ENCODE data around the gene ARHGAP45. TPM values are rescaled to one million over a fixed set of nuclear protein-coding genes. Genes with fewer than 3 reads are reported as not detected.

ARHGAP45 gene
- total RNA-seq, 2 donors from 2014 or later = 13.2 to 23.4 TPM

DNA sequence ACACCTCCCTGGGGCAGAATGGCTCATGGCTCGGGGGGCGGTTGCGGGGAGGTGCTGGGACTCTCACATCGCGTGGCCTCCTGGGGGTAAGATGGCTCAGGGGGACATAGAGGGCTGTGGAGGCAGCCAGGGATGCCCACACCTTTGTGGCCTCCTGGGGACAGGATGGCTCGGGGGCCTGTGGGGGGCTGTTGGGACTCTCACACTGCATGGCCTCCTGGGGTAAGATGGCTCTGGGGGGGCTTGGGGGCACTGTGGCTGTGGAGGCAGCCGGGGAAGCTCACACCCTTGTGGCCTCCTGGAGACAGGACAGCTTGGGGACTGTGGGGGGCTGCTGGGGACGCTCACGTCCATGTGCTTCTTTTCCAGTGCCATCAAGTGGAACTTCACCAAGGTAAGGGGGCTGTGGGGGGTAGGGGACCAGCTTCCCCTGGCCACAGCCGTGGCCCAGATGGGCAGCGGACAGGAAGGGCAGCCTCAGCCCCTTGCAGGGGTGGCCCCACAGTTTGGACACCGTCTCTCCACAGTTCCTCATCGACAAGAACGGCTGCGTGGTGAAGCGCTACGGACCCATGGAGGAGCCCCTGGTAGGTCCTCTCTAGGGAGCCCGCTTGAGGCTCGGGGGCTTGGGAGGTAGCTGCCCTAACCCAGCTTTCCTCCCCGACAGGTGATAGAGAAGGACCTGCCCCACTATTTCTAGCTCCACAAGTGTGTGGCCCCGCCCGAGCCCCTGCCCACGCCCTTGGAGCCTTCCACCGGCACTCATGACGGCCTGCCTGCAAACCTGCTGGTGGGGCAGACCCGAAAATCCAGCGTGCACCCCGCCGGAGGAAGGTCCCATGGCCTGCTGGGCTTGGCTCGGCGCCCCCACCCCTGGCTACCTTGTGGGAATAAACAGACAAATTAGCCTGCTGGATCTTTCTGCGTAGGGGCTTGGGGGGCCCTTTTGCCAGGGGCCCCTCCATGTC, 39.2 kb downstream of the ARHGAP45 start:
- intact Hi-C loops (cut with DNase I) = no loop called here

DNA sequence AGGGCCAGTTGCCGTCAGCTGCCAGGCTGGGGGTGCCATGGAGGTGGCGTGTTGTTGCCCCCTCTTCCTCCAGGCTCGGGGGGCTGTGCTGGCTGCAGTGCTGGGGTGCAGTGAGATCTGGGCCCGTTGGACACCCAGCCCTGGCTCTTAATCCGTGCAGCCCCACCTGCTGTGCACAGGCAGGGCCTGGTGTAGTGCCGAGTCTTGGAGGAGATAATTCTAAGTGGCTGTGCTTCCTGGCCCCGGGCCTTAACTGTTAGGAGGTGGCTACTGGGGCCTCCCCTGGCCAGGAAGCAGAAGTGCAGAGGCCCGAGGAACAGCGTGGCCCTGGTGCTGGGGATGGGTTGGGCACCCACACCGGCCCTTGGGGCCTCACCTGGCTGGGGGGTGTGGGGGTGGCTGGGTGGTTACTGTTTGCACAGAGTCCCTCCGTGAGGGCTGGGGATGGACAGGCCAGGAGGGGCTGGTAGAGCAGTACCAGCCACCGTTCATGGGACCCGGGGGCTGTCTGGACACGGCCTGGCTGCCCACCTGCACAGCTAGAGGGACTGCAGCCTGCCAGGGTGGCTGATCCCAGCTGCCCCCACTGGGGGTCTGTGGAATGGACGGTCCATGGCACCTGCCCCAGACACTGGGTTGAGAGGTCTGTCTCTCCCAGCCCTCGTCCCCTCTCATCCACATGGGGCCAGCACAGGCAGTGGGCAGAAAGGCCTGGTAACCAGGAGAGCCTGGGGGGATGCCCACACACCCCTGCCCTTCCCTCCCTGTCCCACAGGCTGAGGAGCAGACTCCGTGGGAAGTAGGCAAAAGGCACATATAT, 40.1 kb downstream of the ARHGAP45 start:
- H3K27me3 ChIP-seq = no peaks in the 10 kb centered on the region
- TF ChIP-seq, protein P1, sequence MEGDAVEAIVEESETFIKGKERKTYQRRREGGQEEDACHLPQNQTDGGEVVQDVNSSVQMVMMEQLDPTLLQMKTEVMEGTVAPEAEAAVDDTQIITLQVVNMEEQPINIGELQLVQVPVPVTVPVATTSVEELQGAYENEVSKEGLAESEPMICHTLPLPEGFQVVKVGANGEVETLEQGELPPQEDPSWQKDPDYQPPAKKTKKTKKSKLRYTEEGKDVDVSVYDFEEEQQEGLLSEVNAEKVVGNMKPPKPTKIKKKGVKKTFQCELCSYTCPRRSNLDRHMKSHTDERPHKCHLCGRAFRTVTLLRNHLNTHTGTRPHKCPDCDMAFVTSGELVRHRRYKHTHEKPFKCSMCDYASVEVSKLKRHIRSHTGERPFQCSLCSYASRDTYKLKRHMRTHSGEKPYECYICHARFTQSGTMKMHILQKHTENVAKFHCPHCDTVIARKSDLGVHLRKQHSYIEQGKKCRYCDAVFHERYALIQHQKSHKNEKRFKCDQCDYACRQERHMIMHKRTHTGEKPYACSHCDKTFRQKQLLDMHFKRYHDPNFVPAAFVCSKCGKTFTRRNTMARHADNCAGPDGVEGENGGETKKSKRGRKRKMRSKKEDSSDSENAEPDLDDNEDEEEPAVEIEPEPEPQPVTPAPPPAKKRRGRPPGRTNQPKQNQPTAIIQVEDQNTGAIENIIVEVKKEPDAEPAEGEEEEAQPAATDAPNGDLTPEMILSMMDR (IDR thresholded peaks at IDR 0.05) = no peak
- no peak for TF ChIP-seq POLR2A (IDR thresholded peaks at IDR 0.05)
- H3K4me1 ChIP-seq = peaks cover 29% of the 10 kb centered on the region
- H3K9me3 ChIP-seq = no peaks in the 10 kb centered on the region
- ATAC-seq = no peak
- DNase-seq = no peak
- no peak overlapping the region for H3K27ac ChIP-seq
- no peaks in the 10 kb centered on the region for H3K36me3 ChIP-seq (replicated peaks in 1 of 2; ENCODE audit: insufficient read depth in 1 of 2, low read depth in 2 of 2)
- H3K4me3 ChIP-seq = no peak overlapping the region
- 76 to 81% methylated on average over 6 to 16 of the region's 17 CpGs for WGBS, 2 donors
- intact Hi-C loops (cut with DNase I) = no loop called here

More for the DNA sequence above, 39.2 kb downstream of the ARHGAP45 start:
- Histone ChIP-seq H3K27me3 (no peaks in the 10 kb centered on the region), H3K9me3 (no peaks in the 10 kb centered on the region), H3K27ac (no peak overlapping the region), H3K36me3 (replicated peaks in 1 of 2; ENCODE audit: insufficient read depth in 1 of 2, low read depth in 2 of 2) (no peaks in the 10 kb centered on the region), H3K4me1 (peaks cover 38% of the 10 kb centered on the region), H3K4me3 (no peak overlapping the region)
- TF ChIP-seq, protein P1 (IDR thresholded peaks at IDR 0.05) = no peak
- no peak for TF ChIP-seq POLR2A (IDR thresholded peaks at IDR 0.05)
- 88 to 95% methylated on average over 8 to 29 of the region's 32 CpGs for WGBS, 2 donors
- DNase-seq (no peak), ATAC-seq (no peak)

DNA sequence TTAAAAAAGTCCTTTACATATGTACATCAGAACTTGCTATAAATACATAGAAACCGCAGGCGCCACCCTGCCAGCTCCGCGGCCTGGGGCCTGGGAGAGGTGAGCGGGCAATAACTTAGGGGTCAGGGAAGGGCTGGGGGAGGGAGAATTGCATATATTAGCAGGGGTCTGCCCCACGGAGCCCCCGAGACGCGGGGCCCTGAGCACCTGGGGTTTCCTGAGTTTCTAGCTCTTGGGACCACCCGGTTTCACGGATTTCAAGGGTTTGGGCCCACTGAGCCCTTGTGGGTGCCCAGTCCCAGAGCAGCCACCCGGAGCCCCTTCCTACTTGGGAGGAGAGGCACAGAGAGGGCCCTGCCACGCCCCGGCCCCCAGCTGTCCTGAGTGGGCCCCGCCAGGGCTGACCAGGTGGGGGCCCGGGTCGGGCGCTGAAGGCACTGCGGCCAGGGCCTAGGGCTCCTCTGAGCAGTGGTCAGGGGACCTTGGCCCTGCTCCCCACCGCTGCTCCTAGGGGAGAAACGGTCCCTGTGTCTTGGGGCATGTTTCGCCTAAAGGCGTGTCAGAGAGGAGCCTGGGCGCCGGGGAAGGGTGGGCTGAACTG, 40.8 kb downstream of the ARHGAP45 start:
- intact Hi-C loops (cut with DNase I) = no loop called here
- WGBS, 2 donors = 92 to 94% methylated on average over 8 to 22 of the region's 25 CpGs
- no peaks in the 10 kb centered on the region for H3K27me3 ChIP-seq
- peaks cover 28% of the 10 kb centered on the region for H3K4me1 ChIP-seq
- H3K27ac ChIP-seq = no peak overlapping the region
- H3K36me3 ChIP-seq (replicated peaks in 1 of 2; ENCODE audit: insufficient read depth in 1 of 2, low read depth in 2 of 2) = no peaks in the 10 kb centered on the region
- H3K9me3 ChIP-seq = no peaks in the 10 kb centered on the region
- ATAC-seq = no peak
- no peak overlapping the region for H3K4me3 ChIP-seq
- TF ChIP-seq, protein P1 (IDR thresholded peaks at IDR 0.05) = no peak
- TF ChIP-seq POLR2A (IDR thresholded peaks at IDR 0.05) = no peak
- DNase-seq = no peak

DNA sequence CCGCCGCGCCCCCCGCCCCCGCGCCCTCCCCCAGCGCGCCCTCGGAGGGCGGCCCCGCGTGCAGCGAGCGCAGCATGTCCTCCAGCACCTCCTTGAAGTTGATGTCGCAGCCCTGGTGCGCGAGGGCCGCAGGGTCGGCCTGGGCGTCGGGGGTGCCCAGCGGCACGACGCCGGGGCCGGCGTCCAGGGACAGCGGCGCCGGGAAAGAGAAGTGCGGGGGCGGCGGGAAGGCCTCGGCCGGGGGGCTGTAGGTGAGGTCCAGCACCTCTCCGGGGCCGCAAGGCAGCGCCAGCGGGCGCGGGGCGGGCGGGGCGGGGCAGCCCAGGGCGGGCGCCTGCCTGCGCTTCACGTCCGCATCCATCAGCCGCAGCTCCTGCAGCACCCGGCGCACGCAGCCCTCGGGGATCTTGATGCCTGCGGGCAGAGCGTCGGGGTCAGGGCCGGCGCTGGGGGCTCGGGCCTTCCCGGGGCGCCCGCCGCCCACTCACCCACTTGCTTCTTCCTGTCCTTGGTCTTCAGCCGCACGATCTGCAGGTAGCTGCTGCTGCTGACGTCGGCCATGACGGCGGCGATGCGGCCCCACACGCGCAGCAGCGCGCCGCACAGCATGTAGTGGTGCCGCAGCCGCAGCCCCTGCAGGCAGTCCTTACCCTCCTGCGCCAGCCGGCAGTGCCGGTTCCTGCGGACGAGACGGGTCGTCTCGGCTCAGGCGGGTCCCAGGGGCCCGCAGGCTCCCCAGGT, 41.5 kb downstream of the ARHGAP45 start:
- H3K27ac ChIP-seq = no peak overlapping the region
- no peak for DNase-seq
- TF ChIP-seq, protein P1 (IDR thresholded peaks at IDR 0.05) = no peak
- TF ChIP-seq POLR2A (IDR thresholded peaks at IDR 0.05) = no peak

More for the DNA sequence above, 41.5 kb downstream of the ARHGAP45 start:
- Histone ChIP-seq H3K4me1 (peaks cover 28% of the 10 kb centered on the region), H3K9me3 (no peaks in the 10 kb centered on the region), H3K27me3 (no peaks in the 10 kb centered on the region), H3K36me3 (replicated peaks in 1 of 2; ENCODE audit: insufficient read depth in 1 of 2, low read depth in 2 of 2) (no peaks in the 10 kb centered on the region), H3K4me3 (no peak overlapping the region)
- intact Hi-C loops (cut with DNase I) = no loop called here
- no peak for ATAC-seq
- 92 to 98% methylated on average over 13 to 68 of the region's 89 CpGs for WGBS, 2 donors

Data from body of pancreas (tissue), 4 donors.